GM19463 (cell line): Measurements from ENCODE around the gene XYLB.
A peak's percentile ranks its signal among the peaks of the same experiment; 100 is the strongest.
"Not testable (repeated sequence)": the region's sequence is repeated elsewhere in the genome, so short reads cannot be mapped to it uniquely, and the experiment has no call there.

Source experiments
- ATAC-seq: cut with Tn5 transposase; IDR thresholded peaks from one replicate; pipeline ENCODE4 v1.9.1; 2021; ENCODE audit warnings: mild to moderate bottlenecking, moderate library complexity; ENCODE audit not compliant: unreplicated experiment

The XYLB gene

DNA sequence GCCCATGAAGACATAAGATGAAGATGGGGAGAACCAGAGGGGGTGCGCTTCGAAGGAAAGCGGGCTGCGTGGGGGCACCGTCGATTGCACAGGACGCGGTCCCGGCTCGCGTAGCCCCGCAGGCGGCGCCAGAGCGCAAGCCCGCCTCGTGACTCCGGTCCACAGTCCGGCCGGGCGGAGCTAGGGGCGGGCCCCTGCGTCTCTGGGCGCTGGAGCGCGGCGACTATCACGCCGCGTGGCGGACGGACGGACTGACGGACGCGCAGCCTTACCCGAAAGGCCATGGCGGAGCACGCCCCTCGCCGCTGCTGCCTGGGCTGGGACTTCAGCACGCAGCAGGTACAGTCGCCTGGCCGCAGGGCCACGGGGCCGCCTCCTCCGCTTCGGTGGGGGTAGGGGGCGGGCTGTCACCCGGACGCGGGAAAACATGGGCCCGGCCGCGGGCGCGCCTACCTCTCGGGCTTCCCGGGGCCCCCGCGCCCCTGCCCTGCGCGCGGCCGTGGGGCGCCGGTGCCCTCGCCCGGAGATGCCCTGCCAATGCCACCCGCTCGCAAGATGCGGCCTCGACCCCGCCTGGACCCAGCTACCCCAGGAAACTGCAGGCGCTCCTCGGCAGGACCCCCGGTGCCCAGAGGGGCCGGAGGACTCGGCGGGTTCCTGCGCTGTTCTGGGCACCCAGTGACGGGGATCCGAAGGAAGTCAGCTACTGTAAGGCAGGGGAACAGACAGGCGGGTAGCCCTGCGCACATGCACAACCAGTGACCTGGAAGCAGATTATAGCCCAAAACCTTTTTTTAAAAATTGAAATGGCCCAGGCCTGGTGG is at the start of gene XYLB:
XYLB (plus strand) TSS at position 199 of the 824 bp plus-strand sequence; CDS start at position 283, 84 bp downstream.
- peak; percentile 98 for ATAC-seq

DNA sequence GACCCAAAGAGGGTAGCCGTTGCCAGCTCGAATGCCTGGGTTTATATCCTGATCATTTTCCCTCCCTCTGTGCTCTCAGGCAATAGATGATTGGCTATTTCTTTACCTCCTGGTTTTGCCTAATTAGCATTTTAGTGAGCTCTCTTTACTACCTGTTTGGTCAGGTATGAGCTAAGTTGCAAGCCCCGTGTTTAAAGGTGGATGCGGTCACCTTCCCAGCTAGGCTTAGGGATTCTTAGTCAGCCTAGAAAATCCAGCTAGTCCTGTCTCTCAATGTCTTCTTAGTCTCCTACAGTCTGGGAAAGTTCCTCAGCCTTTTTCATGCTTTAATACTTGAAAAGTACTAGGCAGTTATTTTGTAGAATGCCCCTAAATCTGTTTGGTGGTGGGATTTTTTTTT is 49.5 kb upstream of the XYLB start:
- not testable (repeated sequence) for ATAC-seq

DNA sequence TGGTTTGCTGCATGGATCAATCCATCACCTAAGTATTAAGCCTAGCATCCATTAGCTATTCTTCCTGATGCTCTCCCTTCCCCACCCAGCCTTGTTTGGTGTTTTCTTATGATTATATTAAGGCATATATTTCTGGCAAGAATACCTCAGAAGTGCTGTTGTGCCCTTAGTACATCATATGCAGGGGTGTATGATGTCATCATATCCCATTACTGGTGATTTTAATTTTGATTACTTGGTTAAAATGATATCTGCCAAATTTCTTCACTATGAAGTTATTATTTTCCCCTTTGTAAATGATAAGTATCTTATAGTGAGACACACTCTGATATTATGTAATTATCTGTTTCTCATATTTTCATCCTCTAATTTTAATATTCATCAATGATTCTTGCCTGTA is 49.0 kb upstream of the XYLB start:
- ATAC-seq: no peak

DNA sequence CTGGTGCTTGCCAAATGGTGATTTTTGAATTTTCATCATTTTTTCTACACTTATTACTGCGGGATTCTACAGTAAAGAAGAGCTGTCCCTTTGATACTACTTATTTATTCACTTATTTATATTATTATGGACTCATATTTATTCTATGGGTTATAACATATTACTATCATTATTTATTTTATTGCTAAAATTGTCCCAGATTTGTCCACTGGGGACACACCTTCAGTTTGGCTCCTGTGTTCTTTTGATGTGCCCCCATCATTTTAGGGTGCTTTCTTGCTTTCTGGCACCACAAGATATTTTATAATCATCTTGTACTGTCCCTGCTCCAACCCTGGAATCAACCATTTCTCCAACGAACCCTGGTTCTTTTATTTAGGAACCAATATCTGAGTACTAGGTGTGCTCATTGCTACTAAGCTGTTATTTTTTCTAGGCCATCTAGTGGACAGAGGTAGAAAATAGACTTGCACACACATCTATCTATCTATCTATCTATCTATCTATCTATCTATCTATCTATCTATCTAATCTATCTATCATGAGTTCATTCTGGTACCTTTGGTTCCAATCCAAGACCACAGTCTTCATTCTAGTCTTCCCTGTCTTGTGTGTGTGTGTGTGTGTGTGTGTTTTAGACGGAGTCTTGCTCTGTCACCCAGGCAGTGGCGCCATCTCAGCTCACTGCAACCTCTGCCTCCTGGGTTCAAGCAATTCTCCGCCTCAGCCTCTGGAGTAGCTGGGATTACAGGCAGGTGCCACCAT is 48.5 kb upstream of the XYLB start:
- ATAC-seq: no peak

DNA sequence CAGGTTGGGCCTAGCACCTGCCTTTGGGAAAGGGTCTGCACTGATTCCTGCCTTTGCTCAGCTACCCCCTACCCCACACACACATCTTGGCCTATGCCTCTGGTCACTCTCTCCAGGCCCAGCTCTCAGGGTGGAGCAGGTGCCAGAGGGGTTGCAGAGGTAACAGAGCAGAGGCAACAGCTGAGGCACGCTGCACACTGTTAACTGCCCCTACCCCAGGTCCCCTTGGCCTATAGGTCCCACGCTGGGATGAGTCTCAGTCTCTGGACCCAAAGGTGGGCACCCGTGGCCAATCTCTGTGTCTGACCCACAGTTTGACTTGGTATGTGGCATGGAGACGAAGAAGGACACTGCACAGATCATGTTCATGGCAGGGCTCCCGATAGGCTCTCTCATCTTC is 39.6 kb upstream of the XYLB start:
- ATAC-seq: no peak

DNA sequence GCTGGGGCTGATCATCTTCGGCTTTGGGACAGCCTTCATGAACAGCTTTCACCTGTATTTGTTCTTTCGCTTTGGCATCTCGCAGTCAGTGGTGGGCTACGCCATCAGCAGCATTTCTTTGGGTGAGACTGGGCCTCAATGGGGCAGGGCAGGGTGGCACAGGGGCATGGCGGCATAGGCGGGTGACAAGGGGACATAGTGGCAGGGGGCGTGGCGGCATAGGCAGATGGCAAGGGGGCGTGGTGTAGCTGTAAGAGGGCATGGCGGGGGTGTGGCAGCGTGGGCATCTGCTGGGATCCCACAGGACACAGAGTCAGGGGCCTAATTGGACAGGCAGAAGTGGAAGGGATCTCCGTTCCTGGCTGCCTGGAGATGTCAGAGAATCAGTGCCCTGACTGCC is 39.0 kb upstream of the XYLB start:
- no peak for ATAC-seq

DNA sequence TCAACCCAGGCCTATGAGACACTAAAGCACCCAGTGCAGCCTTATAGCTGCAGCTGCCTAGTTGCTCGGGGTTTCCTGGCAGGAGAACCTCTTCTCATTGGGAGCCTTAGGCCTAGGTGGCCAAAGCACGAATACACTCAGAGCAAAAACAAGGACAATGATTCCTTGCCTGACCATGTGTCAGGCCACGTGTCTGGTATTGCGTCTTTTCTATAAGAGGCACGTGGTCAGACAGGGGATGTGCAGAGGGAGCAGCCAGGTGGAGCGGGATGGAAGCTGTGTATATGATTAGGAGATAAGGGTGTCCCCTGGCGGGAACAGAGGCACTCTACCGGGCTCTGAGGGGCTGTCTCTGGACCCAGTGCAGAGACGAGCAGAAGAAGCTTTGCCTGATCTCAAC is 38.1 kb upstream of the XYLB start:
- ATAC-seq: no peak

DNA sequence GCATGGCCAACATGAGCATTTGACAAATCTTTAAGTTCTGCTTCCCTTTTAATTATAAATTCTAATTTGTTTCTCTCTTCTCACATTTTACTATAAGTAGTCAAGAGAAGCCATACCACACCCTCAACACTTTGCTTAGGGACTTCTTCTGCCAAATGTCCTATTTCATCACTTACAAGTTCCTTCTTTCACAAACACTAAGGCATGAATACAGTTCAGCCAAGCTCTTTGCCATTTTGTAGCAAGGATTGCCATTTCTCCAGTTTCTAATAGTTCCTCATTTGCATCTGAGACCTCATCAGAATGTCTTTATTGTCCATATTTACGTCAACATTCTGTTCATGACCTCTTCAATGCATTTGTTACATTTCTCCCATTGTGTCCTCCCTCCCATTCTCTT is 35.1 kb upstream of the XYLB start:
- no peak for ATAC-seq

DNA sequence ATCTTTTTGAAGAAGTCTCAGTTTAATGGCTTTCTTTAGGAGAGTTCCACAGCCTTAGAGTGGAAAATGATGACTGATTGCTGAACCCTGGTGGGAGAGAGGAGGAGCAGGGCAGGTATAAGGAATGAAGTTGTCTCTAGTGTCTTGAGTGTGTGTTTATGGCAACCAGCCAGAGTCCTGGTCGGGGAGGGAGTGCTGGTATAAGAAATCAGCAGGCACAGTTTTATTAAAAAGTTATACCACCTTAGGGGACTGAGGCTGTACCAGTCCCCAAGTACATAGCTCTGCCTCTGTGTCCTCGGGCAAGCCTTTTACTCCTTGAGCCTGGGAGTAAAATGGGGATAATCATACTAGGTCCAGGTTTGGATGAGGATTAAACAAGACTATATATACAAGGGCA is 34.6 kb upstream of the XYLB start:
- no peak for ATAC-seq

DNA sequence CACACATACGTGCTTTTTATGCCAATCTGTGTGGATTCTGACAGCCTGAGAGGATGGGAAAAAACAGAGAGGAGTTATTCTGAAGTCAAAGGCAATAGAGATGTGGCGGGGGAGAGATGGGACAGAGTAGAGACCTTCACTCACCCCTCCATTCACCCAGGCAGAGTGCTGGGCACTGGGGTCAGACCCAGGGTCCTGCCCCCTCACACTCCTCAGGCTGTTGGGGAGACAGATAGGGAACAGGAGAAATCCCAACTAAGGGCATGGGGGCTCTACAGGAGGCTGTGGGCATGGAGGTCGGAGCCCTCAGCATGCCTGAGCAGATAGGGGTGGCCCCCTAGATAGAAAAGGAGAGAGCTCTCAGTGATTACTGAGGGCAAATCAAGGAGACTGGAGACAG is 34.2 kb upstream of the XYLB start:
- ATAC-seq: no peak

DNA sequence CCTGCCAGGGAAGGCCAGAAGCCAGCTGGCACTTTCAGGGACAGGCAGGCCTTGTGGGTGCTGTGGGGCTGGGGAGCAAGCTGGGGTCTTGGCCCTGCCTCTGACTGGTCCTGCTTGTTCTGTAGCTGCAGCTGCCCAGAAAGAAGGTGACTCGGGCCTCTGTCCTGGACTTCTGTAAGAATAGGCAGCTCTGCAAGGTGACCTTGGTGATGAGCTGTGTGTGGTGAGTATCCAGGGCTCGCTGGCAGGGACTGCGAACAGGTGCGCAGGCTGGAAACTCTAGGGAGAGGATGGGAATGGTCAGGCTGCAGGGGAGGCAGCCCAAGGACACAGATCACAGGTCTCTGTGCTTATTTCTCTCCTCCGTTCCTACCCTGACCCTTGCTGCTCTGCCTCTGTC is 33.3 kb upstream of the XYLB start:
- ATAC-seq: no peak

DNA sequence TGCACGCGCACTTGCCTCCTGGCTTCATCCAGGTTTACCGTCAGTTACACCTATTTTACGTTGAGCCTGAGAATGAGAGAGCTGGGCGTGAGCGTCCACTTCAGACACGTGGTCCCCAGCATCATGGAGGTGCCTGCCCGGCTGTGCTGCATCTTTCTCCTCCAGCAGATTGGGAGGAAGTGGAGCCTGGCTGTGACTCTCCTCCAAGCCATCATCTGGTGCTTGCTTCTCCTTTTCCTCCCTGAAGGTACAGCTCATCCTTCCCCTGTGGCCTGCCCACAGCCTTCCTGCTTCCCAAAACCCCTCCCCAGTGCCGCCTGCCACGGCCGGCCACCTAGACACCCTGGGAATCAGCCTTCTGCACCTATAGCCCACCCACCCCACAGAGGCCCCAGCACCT is 32.9 kb upstream of the XYLB start:
- no peak for ATAC-seq

DNA sequence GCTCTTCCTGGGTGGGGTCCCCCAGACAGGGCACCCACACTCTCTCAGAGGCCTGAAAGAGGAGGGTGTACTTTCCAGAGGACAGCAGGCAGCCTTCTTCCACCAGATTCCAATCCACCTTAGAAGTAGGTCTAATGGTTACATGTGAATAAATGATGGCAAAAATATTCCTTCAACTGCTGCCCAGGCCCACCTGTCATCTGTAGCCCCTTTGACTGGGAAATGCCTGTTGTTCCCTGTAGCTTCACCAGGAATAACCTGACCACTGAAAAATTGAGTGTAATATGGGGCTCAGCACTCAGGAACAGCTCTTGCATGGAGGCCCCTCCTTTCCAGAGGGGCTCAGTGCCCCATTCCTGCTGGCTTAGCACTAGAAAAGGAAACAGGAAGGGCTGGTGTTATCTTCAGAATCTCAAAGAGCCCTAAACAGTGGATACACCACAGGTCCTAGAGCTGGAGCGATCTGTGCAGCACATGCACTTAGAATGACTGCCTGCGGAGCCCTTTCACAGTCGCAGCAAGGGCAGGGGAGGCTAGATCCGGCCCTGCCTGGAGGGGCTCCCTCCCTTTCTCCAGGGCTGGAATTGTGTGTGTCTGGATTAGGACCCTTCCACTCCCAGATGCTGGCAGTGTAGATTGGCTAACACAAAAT is 32.3 kb upstream of the XYLB start:
- no peak for ATAC-seq

DNA sequence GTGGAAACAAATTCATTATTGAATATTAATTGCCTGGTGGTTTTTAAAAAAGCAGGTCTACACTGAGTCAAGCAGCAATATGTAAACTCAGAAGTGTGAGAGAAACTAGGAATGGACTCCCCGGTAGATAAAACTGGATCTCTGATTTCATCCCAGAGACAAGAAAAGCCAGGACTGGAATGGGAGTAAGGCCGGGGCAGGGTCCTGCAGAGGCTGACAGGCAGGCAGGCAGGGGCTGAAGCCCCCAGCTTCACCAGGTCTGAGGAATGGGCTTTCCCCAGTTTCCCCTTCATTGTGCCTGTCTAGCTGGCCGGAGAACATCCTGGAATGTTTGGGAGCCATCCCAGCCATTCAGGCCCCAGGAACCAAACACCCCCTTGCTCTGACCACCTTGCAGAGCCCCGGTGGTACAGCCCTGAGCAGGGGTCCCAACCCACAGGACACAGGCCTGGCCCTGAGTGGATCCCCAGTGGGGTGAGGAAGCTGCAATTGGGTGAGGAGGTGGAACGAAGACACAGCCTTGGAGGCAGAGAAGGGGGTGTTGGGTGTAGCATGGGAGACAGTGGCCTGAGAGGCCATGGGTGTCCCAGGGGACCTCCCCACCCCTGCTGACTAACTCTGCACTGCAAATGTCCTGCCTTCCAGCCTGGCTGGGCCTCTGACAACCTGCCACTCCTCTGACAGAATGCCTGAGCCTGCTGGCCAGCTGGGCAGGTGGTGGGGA is 31.7 kb upstream of the XYLB start:
- ATAC-seq: no peak

DNA sequence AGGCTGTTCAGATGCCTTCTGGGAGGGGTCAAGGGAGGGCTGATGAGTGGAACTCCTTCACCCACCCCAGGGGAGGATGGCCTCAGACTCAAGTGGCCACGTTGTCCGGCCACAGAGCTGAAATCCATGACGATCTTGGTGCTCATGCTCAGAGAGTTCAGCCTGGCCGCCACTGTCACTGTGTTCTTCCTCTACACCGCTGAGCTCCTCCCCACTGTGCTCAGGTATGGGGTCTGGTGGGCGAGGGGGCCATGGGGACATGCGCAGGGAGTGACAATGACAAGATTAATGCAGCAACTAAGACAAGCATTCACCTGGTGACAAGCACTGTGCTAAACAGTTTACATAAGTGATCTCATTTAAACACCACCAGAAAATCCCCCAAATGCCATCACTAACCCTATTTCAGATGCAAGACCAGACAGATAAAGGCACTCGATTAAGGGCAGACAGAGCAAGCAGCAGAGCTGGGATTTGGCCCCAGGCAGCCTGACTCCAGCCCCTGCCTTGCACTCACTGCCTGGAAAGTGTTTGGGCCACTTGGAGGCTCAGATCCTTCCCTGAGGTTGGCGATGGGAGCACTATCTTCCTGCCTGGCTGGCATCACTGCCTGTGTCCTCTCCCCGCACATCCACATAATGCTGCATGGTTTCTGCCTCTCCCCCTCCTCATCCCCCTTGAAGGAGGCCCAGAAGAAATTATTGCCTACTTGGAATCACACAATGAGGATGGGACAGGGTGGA is 30.9 kb upstream of the XYLB start:
- no peak for ATAC-seq

DNA sequence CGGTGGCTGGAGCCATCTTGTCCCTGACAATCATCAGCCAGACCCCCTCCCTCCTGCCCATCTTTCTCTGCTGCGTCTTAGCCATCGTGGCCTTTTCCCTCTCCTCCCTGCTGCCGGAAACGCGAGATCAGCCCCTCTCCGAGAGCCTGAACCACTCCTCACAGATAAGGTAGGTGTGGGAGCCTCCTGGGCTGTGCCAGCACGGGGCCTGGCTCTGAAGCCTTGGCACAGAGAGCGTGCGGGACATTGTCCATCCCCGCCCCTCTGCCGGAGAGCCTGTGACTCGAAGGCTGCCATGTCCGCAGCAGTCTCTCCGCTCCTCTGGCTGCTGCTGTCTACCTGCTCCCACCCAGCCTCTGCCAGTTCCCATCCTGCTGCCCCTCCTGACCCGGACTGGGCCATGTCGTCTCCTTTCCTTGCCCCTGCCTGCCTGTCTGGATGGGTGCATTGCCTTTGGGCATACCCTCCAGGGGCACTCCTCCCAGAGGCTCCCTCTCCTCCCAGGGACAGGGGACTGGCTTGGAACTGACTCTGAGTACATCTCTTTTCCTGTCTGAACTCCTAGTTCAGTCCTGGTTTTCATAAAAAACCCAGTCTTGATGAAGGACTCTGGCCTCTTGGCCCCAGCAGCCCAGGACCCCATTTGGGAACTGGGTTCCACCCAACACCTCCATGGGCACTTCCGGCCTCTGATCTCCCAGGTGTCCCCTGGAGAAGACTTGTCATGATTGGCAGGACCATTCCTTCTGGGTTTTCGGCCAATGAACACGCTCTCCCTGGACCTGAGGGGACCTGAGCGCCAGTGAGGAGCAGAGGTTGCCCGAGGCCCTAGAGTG is 30.0 kb upstream of the XYLB start:
- ATAC-seq: no peak

DNA sequence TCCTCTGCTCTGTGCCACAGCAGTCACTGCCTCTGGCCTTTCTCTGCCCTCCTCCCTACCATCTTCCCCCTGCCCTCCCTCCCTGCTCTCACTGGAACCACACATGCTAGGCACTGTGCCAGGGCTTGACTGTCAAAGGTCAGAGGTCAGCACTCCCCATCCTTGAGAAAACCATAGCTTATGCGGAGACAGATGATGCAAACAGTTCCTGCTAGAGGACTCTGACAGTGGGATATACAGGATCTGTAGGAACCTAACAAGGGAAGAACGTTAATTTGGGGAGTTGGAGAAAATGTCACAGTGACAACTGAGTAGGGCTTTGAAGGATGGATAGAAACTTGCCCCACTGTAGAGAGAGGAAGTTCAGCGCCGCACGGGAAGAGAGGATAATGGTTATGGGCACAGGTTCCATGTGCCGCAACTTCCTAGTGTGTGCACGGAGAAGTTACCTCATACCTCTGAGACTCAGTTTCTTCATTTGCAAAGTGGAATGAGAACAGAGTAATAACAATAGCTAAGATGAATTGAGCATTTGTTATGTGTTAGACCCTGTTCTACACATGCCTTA is 29.3 kb upstream of the XYLB start:
- ATAC-seq: no peak

DNA sequence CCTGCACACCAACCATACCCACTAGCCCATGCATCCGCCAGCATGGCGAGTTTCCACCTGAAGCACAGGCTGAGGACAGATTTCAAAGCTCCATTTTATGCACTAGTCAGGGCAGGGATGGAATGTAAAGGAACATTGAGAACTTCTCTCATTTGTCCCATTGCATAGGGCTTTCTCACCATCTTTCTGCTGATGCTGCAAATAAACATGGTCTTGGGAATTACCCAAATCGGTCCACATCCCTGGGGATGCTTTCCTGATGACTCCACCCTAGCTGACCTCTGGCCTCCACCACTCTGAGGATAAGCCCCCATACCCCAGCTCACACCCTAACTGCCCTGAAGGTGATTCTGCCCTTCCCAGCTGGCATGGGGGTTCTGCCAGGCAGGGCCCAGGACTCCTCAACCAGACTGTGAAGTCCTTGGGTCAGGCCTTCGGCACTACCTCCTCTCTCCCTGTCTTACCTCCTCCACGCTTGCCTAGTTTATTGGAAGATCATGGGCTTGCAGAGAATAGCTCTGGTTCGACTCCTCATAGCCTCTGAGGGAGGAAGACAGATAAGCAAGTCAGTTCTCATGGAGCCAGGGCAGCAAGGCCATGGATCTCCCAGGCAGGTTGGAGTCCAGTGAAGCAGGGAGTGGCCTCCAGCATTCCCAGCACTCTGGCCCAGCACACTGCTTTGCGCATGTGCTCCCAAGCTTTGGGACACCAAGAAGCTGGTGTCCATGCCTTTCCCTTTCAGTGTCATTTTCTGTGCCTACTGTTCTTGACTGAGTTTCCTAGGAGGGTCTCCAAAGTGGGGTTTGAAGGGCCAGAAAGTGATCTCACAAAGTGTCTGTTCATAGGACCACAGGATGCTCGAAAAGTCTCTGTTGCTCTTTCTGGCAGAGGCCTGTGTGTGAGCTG is 27.6 kb upstream of the XYLB start:
- no peak for ATAC-seq
